Epithelial cell of esophagus (primary cell): ENCODE results near the gene SLC9A5.
A peak's percentile ranks its signal among the peaks of the same experiment; 100 is the strongest.

Source experiments
- DNase-seq: peaks from one replicate; pipeline ENCODE4 v3.0.0; 2010; ENCODE audit warnings: low read depth
- H3K4me3 ChIP-seq: 2 replicates; pipeline ENCODE4 v1.5.1; 2011; ENCODE audit warnings: mild to moderate bottlenecking, low read length, control low read depth
- TF ChIP-seq, protein P1 (sequence below): IDR thresholded peaks from 2 replicates; pipeline ENCODE4 v1.5.1; 2011; ENCODE audit warnings: low read depth, mild to moderate bottlenecking, low read length, control low read depth, inconsistent platforms; ENCODE audit not compliant: insufficient read depth; ENCODE audit errors: missing control alignments

The SLC9A5 gene

GRCh38 chr16:67246081-67246755, 2.6 kb upstream of the SLC9A5 start:
- H3K4me3 ChIP-seq: peak overlapping the region; percentile 68
- DNase-seq: peak; percentile 80
- TF ChIP-seq, protein P1, sequence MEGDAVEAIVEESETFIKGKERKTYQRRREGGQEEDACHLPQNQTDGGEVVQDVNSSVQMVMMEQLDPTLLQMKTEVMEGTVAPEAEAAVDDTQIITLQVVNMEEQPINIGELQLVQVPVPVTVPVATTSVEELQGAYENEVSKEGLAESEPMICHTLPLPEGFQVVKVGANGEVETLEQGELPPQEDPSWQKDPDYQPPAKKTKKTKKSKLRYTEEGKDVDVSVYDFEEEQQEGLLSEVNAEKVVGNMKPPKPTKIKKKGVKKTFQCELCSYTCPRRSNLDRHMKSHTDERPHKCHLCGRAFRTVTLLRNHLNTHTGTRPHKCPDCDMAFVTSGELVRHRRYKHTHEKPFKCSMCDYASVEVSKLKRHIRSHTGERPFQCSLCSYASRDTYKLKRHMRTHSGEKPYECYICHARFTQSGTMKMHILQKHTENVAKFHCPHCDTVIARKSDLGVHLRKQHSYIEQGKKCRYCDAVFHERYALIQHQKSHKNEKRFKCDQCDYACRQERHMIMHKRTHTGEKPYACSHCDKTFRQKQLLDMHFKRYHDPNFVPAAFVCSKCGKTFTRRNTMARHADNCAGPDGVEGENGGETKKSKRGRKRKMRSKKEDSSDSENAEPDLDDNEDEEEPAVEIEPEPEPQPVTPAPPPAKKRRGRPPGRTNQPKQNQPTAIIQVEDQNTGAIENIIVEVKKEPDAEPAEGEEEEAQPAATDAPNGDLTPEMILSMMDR: peak; percentile 33

DNA sequence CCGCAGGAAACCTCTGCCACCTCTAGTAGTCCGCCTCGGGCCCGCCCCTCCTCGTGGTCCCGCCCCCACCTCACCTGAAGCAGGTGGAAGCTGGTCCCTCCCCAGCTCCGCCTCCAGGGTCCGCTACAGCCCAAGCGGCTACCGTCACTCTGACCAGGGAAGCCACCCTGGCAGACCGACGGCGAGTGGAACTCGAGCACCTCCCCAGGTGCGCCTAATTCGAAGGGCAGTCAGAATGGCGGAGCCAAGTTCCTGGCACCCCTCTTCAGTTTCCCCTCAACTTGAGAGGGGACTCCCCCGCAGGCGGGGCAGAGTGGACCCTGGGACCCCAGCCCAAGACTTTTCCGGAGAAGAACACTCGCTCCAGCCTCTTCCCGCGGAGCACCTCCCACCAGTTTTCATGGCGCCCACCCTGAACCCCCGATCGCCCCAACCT, 2.0 kb upstream of the SLC9A5 start:
- H3K4me3 ChIP-seq: peak overlapping the region; percentile 68
- DNase-seq: peak; percentile 90
- TF ChIP-seq, protein P1: peak; percentile 34

DNA sequence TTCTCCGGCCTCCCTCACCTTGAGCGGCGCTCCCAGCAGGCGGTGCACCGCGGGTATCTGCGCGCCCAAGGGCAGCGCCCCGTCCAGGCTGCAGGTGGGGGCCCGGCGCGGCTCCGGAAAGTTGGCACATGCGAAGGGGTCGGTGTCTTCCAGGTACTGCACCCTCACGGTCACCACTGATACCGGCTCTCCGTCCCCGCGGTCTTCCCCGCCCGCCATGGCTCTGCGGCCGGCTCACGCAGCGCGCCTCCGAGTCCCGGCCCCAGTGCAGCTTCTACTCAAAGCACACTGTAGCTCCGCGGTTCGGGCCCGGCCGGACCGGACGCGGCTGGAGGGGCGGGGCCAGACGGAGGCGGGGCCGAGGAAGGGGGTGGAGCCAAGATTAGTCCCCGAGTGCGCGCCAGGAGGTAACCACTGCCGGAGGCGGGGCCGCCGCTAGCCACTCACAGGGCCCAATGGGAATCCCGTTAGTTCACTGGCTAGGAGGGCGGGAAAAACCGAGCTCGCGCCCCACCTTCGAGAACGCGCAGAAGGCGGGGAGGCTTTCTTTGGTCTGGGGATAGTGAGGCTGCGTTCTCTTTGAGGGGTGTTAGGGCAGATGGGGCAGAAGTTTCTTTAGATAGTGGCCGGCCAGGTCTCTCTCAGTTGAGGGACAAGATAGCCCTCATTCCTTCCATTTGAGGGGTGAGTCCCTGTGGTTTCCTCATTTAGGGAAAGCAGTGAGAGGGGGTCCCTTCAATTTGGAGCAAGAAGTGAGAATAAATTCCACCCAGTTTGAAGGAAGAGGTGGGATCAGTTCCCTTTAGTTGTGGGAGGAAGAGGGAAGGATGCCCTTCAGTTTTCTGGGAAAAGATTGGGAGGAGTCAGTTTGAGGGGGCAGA, 1.3 kb upstream of the SLC9A5 start, which contains the start of gene FHOD1:
TSS of gene FHOD1 (minus strand) at position 290 of the 881 bp plus-strand sequence. CDS start at position 219, 71 bp downstream.
- H3K4me3 ChIP-seq: peak within 1 kb of the TSS; percentile 68
- peak; percentile 97 for DNase-seq
- TF ChIP-seq, protein P1: no peak

- no peak for DNase-seq
- H3K4me3 ChIP-seq: peak overlapping the region; percentile 46
- TF ChIP-seq, protein P1: no peak
These were observed 742 bp upstream of the SLC9A5 start for GRCh38 chr16:67248073-67248400.

DNA sequence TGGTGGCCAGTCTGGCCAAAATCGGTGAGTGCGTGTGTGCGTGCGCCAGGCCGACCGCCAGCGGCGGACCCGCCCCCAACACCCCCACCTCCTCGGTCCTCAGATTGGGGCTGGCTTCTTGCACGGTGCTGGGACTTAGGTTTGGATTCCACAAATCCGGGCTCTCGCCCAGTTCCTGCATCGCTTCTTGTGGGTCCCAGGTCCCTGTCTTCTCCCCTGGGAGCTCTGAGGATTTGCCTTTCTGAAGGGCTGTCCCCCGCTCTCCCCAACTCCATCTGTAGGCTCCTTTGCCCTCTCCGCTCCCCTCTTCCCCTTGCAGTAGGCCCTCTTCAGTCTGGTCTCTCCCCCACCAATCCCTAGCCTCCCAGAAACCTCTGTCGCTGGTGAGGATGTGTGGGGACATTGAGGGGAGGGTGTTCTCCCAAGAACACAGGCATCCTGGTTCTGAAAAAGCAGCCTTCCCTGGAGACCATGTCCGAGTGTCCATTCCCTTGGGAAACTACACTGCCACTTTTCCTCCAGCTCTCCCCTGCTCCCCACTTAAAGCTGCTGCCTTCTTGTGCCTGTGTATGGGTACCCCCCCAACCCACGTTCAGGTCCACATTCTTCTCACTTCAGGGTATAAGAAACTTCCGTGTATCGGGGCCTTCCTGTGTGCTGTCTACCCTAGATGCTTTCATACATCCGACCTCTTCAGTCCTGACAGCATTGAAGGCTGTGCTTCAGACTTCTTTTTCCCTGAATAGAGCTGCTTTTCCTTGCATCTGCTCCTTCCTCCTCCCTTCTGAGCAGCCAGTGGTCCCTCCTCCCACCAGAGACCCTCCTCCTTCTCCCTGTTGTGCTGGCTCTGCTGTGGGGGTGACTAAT, 632 bp downstream of the SLC9A5 start:
- TF ChIP-seq, protein P1: no peak
- DNase-seq: no peak
- peak overlapping the region; percentile 37 for H3K4me3 ChIP-seq

DNA sequence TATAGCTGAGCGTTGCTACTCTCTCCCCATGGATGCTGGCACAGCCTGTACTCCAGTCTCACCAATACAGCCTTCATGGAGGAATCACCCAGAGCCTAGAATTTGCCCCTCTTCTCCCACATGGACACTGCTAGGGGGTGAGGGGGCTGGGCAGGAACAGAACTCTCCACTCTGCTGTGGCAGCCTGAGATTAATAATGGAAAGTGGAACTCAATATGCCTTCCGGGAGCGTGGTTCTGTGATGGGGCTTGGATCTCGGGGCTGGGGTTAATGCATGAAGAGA, 1.2 kb downstream of the SLC9A5 start:
- no peak overlapping the region for H3K4me3 ChIP-seq
- DNase-seq: no peak
- TF ChIP-seq, protein P1: no peak
